ENCODE data around the gene CDH6.

The CDH6 gene

GRCh38 chr5:31197183-31197582, 3.7 kb downstream of the CDH6 start:
- no peak for DNase-seq (ENCODE audit: low read depth in 2 of 2)

- no peak for DNase-seq (ENCODE audit: low read depth in 2 of 2)
Observed at GRCh38 chr5:31204958-31205357, 11.5 kb downstream of the CDH6 start.

GRCh38 chr5:31208043-31208442, 14.6 kb downstream of the CDH6 start:
- no peak for DNase-seq (ENCODE audit: low read depth in 2 of 2)

GRCh38 chr5:31209334-31209733, 15.8 kb downstream of the CDH6 start:
- no peak for DNase-seq (ENCODE audit: low read depth in 2 of 2)

- DNase-seq (ENCODE audit: low read depth in 2 of 2): no peak
Observed at GRCh38 chr5:31211098-31211497, 17.6 kb downstream of the CDH6 start.

- no peak for DNase-seq (ENCODE audit: low read depth in 2 of 2)
Observed at GRCh38 chr5:31213257-31213656, 19.8 kb downstream of the CDH6 start.

- DNase-seq (ENCODE audit: low read depth in 2 of 2): no peak
Observed at GRCh38 chr5:31213705-31214121, 20.2 kb downstream of the CDH6 start.

- no peak for DNase-seq (ENCODE audit: low read depth in 2 of 2)
Observed at GRCh38 chr5:31214229-31214628, 20.7 kb downstream of the CDH6 start.

GRCh38 chr5:31215236-31215635, 21.8 kb downstream of the CDH6 start:
- no peak for DNase-seq (ENCODE audit: low read depth in 2 of 2)

GRCh38 chr5:31217446-31217845, 24.0 kb downstream of the CDH6 start:
- DNase-seq (ENCODE audit: low read depth in 2 of 2): no peak

- no peak for DNase-seq (ENCODE audit: low read depth in 2 of 2)
Observed at GRCh38 chr5:31218978-31219377, 25.5 kb downstream of the CDH6 start.

- DNase-seq (ENCODE audit: low read depth in 2 of 2): no peak
Observed at GRCh38 chr5:31221001-31221400, 27.5 kb downstream of the CDH6 start.

GRCh38 chr5:31225118-31225517, 31.6 kb downstream of the CDH6 start:
- DNase-seq (ENCODE audit: low read depth in 2 of 2): no peak

- no peak for DNase-seq (ENCODE audit: low read depth in 2 of 2)
Observed at GRCh38 chr5:31225613-31226012, 32.1 kb downstream of the CDH6 start.

GRCh38 chr5:31226651-31227050, 33.2 kb downstream of the CDH6 start:
- no peak for DNase-seq (ENCODE audit: low read depth in 2 of 2)

GRCh38 chr5:31229266-31229665, 35.8 kb downstream of the CDH6 start:
- DNase-seq (ENCODE audit: low read depth in 2 of 2): no peak

GRCh38 chr5:31231177-31231838, 37.8 kb downstream of the CDH6 start:
- DNase-seq (ENCODE audit: low read depth in 2 of 2): no peak

GRCh38 chr5:31232273-31232888, 38.9 kb downstream of the CDH6 start:
- DNase-seq (ENCODE audit: low read depth in 2 of 2): no peak

GRCh38 chr5:31235381-31235780, 41.9 kb downstream of the CDH6 start:
- no peak for DNase-seq (ENCODE audit: low read depth in 2 of 2)

GRCh38 chr5:31236339-31236738, 42.9 kb downstream of the CDH6 start:
- no peak for DNase-seq (ENCODE audit: low read depth in 2 of 2)

GRCh38 chr5:31237174-31237573, 43.7 kb downstream of the CDH6 start:
- no peak for DNase-seq (ENCODE audit: low read depth in 2 of 2)

- no peak for DNase-seq (ENCODE audit: low read depth in 2 of 2)
Observed at GRCh38 chr5:31238497-31238896, 45.0 kb downstream of the CDH6 start.

GRCh38 chr5:31244921-31245320, 51.4 kb downstream of the CDH6 start:
- DNase-seq (ENCODE audit: low read depth in 2 of 2): no peak

- DNase-seq (ENCODE audit: low read depth in 2 of 2): no peak
Observed at GRCh38 chr5:31247381-31247780, 53.9 kb downstream of the CDH6 start.
